ENCODE data around the gene OR5AR1.

DNA sequence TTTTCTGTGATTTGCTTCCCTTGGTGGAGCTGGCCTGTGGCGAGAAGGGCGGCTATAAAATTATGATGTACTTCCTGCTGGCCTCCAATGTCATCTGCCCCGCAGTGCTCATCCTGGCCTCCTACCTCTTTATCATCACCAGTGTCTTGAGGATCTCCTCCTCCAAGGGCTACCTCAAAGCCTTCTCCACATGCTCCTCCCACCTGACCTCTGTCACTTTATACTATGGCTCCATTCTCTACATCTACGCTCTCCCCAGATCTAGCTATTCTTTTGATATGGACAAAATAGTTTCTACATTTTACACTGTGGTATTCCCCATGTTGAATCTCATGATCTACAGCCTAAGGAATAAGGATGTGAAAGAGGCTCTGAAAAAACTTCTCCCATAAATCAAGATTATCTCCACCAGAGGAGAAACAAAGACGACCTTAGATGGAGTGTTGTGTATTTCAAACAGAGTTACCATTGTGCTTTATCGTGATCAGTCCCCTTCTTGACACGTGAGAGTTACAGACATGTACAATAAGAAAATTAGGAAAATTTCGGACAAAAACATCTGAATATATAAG is 37.5 kb downstream of the OR5AR1 start:
- no peak for TF ChIP-seq CTCF (IDR thresholded peaks at IDR 0.05)
- TF ChIP-seq EZH2 (IDR thresholded peaks at IDR 0.05) = no peak
- no peak for TF ChIP-seq EZH2phosphoT487 (IDR thresholded peaks at IDR 0.05)
